ENCODE results near the gene SNRPD2. TPM values are rescaled to one million over a fixed set of nuclear protein-coding genes. Genes with fewer than 3 reads are reported as not detected.

Gene SNRPD2
- total and polyA plus RNA-seq, 12 donors = 179 to 473 (median 323) TPM

GRCh38 chr19:45664575-45664974 is 27.2 kb downstream of the SNRPD2 start:
- H3K4me1 ChIP-seq (replicated peaks in 1 of 2) = peaks cover 15% of the 10 kb centered on the region in 2 donors
- H3K36me3 ChIP-seq (replicated peaks in 1 of 2) = no peaks in the 10 kb centered on the region
- DNase-seq = no peak
- no peak overlapping the region for H3K27ac ChIP-seq
- intact Hi-C loops (cut with DNase I) = no loop called here
- peaks cover 8% of the 10 kb centered on the region for H3K27me3 ChIP-seq
- H3K4me3 ChIP-seq = no peak overlapping the region
- H3K9me3 ChIP-seq (replicated peaks in 1 of 3) = no peaks in the 10 kb centered on the region
- 54 to 79% (median 63%) methylated on average over 7 of the region's 7 CpGs for WGBS, 4 donors
- TF ChIP-seq CTCF (IDR thresholded peaks at IDR 0.05) (no peak), POLR2A (IDR thresholded peaks at IDR 0.05) (no peak)

- Histone ChIP-seq H3K4me3 (no peak overlapping the region), H3K27me3 (peaks cover under 1% of the 10 kb centered on the region)
Observed at GRCh38 chr19:45663800-45664199, 28.0 kb downstream of the SNRPD2 start.

GRCh38 chr19:45660636-45661035 is 31.1 kb downstream of the SNRPD2 start:
- H3K27me3 ChIP-seq = no peaks in the 10 kb centered on the region
- no peak for DNase-seq
- H3K4me1 ChIP-seq (replicated peaks in 1 of 2) = no peaks in the 10 kb centered on the region
- intact Hi-C loops (cut with DNase I) = no loop called here
- H3K36me3 ChIP-seq (replicated peaks in 1 of 2) = no peaks in the 10 kb centered on the region
- H3K27ac ChIP-seq = no peak overlapping the region
- H3K9me3 ChIP-seq (replicated peaks in 1 of 3) = no peaks in the 10 kb centered on the region
- TF ChIP-seq POLR2A (IDR thresholded peaks at IDR 0.05) (no peak), CTCF (IDR thresholded peaks at IDR 0.05) (no peak)
- WGBS, 4 donors = 52 to 67% (median 57%) methylated on average over 5 to 8 of the region's 8 CpGs
- no peak overlapping the region for H3K4me3 ChIP-seq

More at GRCh38 chr19:45663800-45664199, 28.0 kb downstream of the SNRPD2 start:
- peaks cover 7 to 10% of the 10 kb centered on the region in 2 donors for H3K4me1 ChIP-seq (replicated peaks in 1 of 2)
- no peaks in the 10 kb centered on the region for H3K9me3 ChIP-seq (replicated peaks in 1 of 3)
- intact Hi-C loops (cut with DNase I) = no loop called here
- H3K36me3 ChIP-seq (replicated peaks in 1 of 2) = no peaks in the 10 kb centered on the region
- H3K27ac ChIP-seq = no peak overlapping the region
- DNase-seq = no peak
- WGBS, 4 donors = 75 to 94% (median 92%) methylated on average over 1 of the region's 1 CpG
- TF ChIP-seq CTCF (IDR thresholded peaks at IDR 0.05) (no peak), POLR2A (IDR thresholded peaks at IDR 0.05) (no peak)

GRCh38 chr19:45659096-45659729 is 32.5 kb downstream of the SNRPD2 start:
- TF ChIP-seq POLR2A (IDR thresholded peaks at IDR 0.05) (no peak), CTCF (IDR thresholded peaks at IDR 0.05) (no peak)
- no peaks in the 10 kb centered on the region for H3K4me1 ChIP-seq (replicated peaks in 1 of 2)
- 62 to 85% (median 71%) methylated on average over 6 of the region's 6 CpGs for WGBS, 4 donors
- H3K36me3 ChIP-seq (replicated peaks in 1 of 2) = no peaks in the 10 kb centered on the region
- no peak for DNase-seq
- intact Hi-C loops (cut with DNase I) = no loop called here
- no peak overlapping the region for H3K27ac ChIP-seq
- H3K9me3 ChIP-seq (replicated peaks in 1 of 3) = no peaks in the 10 kb centered on the region
- no peaks in the 10 kb centered on the region for H3K27me3 ChIP-seq
- H3K4me3 ChIP-seq = no peak overlapping the region
